GM21723 (cell line): ENCODE measurements around the gene P2RY14.

ENCODE experiments used
- ATAC-seq: cut with Tn5 transposase; IDR thresholded peaks from one replicate; pipeline ENCODE4 v1.9.1; 2021; ENCODE audit warnings: mild to moderate bottlenecking, moderate library complexity; ENCODE audit not compliant: unreplicated experiment

Gene P2RY14

GRCh38 chr3:151219056-151219455 is 59.3 kb downstream of the P2RY14 start:
- ATAC-seq, result no peak

DNA sequence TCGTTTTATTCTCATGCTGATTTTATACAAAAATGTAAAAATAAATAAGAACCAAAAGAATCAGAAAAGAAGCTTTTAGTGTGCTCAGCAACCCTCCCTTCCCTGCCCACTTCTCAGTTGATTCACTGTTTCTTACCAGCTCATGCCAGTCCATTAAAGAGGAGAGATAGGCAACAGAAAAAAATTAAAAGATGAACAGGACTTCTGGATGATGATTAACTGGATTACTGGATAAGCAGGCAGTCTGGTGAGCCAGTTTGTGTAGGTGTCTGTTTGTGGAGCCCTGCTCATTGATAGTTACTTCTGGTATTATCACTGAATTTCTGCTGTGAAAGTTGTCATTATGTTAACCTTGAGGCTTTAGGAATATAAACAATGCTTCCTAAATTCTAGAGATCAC is 60.2 kb downstream of the P2RY14 start:
- ATAC-seq, result no peak

- ATAC-seq, result no peak
Observed at GRCh38 chr3:151216641-151217607, 61.4 kb downstream of the P2RY14 start.

- ATAC-seq, result no peak
Observed at GRCh38 chr3:151214459-151214858, 63.9 kb downstream of the P2RY14 start.

DNA sequence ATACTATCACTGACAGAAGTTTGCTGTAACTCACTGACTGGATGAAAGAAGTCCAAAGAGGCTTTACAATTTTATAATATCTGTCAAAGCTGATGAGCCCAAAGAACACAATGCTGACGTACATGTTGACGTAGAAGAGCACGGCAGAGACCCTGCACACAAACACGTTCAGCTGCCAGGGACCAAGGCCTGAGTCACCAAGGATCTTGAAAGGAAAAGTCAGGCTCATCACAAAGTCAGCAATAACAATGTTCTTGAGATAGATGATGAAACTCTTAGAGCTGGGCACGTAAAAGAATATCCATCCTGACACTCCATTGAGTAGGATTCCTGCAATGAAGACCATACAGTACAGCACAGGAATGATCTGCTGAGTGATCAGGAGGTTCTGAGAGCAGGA is 64.5 kb downstream of the P2RY14 start:
- ATAC-seq, result no peak

DNA sequence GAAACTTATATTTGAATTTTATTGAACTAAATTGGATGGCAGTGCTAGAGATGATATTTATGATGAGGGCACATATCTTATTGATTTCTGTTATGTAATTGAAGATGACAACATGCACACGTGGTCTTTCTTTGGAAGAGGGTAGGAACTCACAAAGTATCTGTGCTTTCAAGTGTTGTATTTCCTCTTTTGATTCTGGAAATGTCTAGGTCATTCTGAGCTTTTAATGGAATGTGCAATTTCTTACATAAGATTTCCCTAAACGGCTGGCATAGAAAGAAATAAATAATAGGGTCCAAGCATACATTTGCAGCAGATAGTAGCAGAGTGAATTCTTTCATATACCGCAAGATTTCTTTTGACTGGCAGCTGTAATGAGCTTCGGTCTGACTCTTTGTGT is 65.2 kb downstream of the P2RY14 start:
- ATAC-seq, result no peak

GRCh38 chr3:151210676-151211381 is 67.5 kb downstream of the P2RY14 start:
- ATAC-seq, result no peak

GRCh38 chr3:151209654-151210053 is 68.7 kb downstream of the P2RY14 start:
- ATAC-seq, result no peak

DNA sequence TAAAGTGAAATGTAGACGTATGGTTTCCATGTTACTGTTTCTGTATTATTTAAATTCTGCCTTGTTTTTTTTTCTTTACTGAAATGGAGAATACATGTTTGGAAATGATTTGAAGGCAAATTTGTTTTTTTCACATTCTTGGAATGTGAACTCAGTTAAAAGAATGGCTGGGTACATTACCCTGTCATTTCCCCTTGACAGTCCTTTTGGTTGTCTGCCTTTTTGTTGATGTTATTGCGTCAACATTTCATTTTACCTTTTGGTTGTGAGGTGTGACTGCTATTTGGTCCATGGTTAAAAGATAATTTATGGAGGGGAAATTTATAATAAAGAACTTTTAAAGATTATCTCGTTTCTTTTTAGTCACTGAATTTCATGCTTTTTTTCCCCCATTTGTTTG is 72.1 kb downstream of the P2RY14 start:
- no peak for ATAC-seq

DNA sequence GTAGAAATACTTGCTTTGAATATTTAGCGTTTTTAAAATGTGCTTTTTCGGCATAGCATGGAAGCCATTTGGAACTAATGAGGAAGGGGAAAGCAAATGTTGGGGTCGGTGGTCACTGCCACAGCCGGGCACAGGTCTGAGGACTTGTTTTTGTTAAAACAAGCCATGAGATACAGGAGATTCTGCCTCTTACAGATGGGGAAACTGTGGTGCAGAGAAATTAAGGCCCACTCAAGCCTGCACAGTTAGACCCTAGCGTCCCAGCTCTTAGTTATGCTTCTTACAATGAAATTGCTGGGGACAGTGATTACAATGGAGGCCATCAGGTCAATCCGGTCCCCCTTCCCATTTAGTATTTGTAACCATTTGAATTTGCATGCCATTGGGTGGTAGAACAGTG is 72.9 kb downstream of the P2RY14 start:
- ATAC-seq, result no peak

- no peak for ATAC-seq
Observed at GRCh38 chr3:151204530-151205402, 73.6 kb downstream of the P2RY14 start.

DNA sequence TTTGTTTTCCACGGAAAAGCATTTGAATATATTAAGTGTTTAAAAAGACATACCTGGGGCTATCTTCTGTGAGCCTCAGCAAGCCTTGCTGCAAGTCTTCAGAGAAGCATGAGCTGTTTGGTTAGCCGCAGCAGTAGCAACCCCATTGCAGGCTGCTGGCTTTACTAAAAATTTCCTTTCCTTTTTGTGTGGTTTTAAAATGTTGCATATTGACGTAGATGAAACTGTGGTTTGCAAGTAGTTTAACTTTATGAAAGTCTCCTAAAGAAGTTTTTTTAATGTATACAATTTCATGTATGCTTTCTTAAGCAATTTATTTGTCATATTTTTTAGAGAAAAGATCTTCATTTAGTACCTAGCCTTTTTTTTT is 75.3 kb downstream of the P2RY14 start, which contains the start of gene GPR171:
TSS of gene GPR171 (minus strand) at position 166 of the 370 bp plus-strand sequence. CDS start 3,830 bp downstream, outside the sequence.
- ATAC-seq, result peak; percentile 90

- no peak for ATAC-seq
Observed at GRCh38 chr3:151201051-151201730, 77.2 kb downstream of the P2RY14 start.

GRCh38 chr3:151200586-151200985 is 77.8 kb downstream of the P2RY14 start:
- ATAC-seq, result no peak

GRCh38 chr3:151199554-151200438 is 78.5 kb downstream of the P2RY14 start:
- no peak for ATAC-seq

- no peak for ATAC-seq
Observed at GRCh38 chr3:151198849-151199248, 79.5 kb downstream of the P2RY14 start.

GRCh38 chr3:151197981-151198767 is 80.2 kb downstream of the P2RY14 start:
- no peak for ATAC-seq

DNA sequence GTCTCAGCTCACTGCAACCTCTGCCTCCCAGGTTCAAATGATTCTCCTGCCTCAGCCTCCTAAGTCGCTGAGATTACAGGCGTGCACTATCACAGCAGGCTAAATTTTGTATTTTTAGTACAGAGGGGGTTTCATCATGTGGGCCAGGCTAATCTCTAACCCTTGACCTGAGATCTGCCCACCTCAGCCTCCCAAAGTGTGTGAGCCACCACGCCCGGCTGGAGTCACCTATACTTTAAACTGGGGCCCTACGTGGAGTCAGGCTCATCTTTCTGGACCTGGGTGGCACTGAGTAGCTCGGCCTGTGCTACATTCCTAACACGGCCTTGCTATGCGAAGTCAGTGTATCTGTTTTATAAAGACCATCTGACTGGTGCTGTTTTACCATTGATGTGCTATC is 81.1 kb downstream of the P2RY14 start:
- no peak for ATAC-seq

DNA sequence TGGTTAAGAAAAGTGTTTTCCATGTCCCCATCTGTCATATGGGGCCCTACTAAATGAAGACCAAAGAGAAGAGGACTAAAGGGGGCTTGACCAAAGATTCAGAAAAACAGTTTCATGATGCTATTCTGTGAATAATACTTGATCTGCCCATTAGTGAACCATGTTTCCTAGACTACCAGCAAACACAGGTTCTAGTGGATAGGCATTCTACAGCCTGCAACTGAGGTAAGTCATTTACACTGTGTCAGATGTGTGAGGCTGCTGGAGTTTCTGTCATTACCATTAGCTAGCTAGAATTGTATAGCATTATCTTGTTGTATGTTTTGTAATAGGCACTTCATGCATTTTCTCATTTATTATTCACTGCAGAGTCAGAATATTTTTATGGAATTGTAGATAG is 81.9 kb downstream of the P2RY14 start:
- ATAC-seq, result no peak
